ENCODE results near the gene ARR3. TPM values are rescaled to one million over a fixed set of nuclear protein-coding genes. Genes with fewer than 3 reads are reported as not detected.
"Not testable (repeated sequence)": the region's sequence is repeated elsewhere in the genome, so short reads cannot be mapped to it uniquely, and the experiment has no call there.

The ARR3 gene
- polyA plus RNA-seq, 3 donors: not detected

- Histone ChIP-seq H3K4me1 (ENCODE audit: control insufficient read depth in 1 of 2, insufficient read depth in 2 of 2, low read length in 2 of 2) (no peaks in the 10 kb centered on the region), H2AFZ (ENCODE audit: insufficient read depth, low read depth, low read length, poor library complexity, severe bottlenecking) (no peak overlapping the region), H3K79me2 (ENCODE audit: insufficient read depth, low read length) (no peaks in the 10 kb centered on the region), H3K27me3 (ENCODE audit: control insufficient read depth in 2 of 2, insufficient read depth in 2 of 2, low read length in 2 of 2) (no peaks in the 10 kb centered on the region), H4K20me1 (ENCODE audit: insufficient read depth, low read length) (no peaks in the 10 kb centered on the region), H3K9ac (ENCODE audit: insufficient read depth, low read length, poor library complexity, severe bottlenecking) (no peak overlapping the region), H3K4me2 (replicated peaks; ENCODE audit: extremely low read depth, low read length, poor library complexity, severe bottlenecking) (no peak overlapping the region), H3K4me3 (replicated peaks in 1 of 3; ENCODE audit: low read depth in 2 of 3, low read length in 3 of 3) (no peak overlapping the region), H3K9me3 (replicated peaks in 1 of 2; ENCODE audit: control insufficient read depth in 1 of 2, insufficient read depth in 1 of 2, low read length in 2 of 2) (no peaks in the 10 kb centered on the region), H3K27ac (ENCODE audit: low read depth in 1 of 2, low read length in 2 of 2) (no peak overlapping the region), H3K36me3 (replicated peaks in 1 of 2; ENCODE audit: control insufficient read depth in 1 of 2, insufficient read depth in 2 of 2, low read length in 2 of 2) (no peaks in the 10 kb centered on the region)
- H3K27me3 Mint-ChIP-seq (ENCODE audit: low read depth in 3 of 3): peaks cover 0 to 6% (median 3%) of the 10 kb centered on the region in 3 donors
- TF ChIP-seq CTCF (IDR thresholded peaks at IDR 0.05): no peak
- no peaks in the 10 kb centered on the region for H3K4me1 Mint-ChIP-seq
- H3K4me3 Mint-ChIP-seq: no peak overlapping the region
- no peaks in the 10 kb centered on the region for H3K36me3 Mint-ChIP-seq
- H3K27ac Mint-ChIP-seq: no peak overlapping the region
- WGBS (ENCODE audit: insufficient coverage): no CpG with 5 or more reads among the region's 3 CpGs
- intact Hi-C loops (cut with micrococcal nuclease): no loop called here
- DNase-seq: no peak
- H3K9me3 Mint-ChIP-seq: peaks cover 0 to 8% (median 0%) of the 10 kb centered on the region in 7 donors
These were observed 3.4 kb upstream of the ARR3 start for GRCh38 chrX:70264784-70265183.

- H3K4me1 Mint-ChIP-seq; H3K36me3 Mint-ChIP-seq; H3K4me2 ChIP-seq (replicated peaks; ENCODE audit: extremely low read depth, low read length, poor library complexity, severe bottlenecking); H3K4me1 ChIP-seq (ENCODE audit: control insufficient read depth in 1 of 2, insufficient read depth in 2 of 2, low read length in 2 of 2); H3K79me2 ChIP-seq (ENCODE audit: insufficient read depth, low read length); intact Hi-C loops (cut with micrococcal nuclease); H3K36me3 ChIP-seq (replicated peaks in 1 of 2; ENCODE audit: control insufficient read depth in 1 of 2, insufficient read depth in 2 of 2, low read length in 2 of 2); H2AFZ ChIP-seq (ENCODE audit: insufficient read depth, low read depth, low read length, poor library complexity, severe bottlenecking); H4K20me1 ChIP-seq (ENCODE audit: insufficient read depth, low read length); H3K4me3 ChIP-seq (replicated peaks in 1 of 3; ENCODE audit: low read depth in 2 of 3, low read length in 3 of 3); H3K9me3 ChIP-seq (replicated peaks in 1 of 2; ENCODE audit: control insufficient read depth in 1 of 2, insufficient read depth in 1 of 2, low read length in 2 of 2); H3K27ac Mint-ChIP-seq; H3K4me3 Mint-ChIP-seq; H3K9me3 Mint-ChIP-seq; H3K27ac ChIP-seq (ENCODE audit: low read depth in 1 of 2, low read length in 2 of 2); H3K9ac ChIP-seq (ENCODE audit: insufficient read depth, low read length, poor library complexity, severe bottlenecking); DNase-seq; H3K27me3 ChIP-seq (ENCODE audit: control insufficient read depth in 2 of 2, insufficient read depth in 2 of 2, low read length in 2 of 2): not testable (repeated sequence)
- H3K27me3 Mint-ChIP-seq (ENCODE audit: low read depth in 3 of 3): peaks cover 0 to 11% (median 0%) of the 10 kb centered on the region in 3 donors
- WGBS (ENCODE audit: insufficient coverage): 94% methylated on average over 2 of the region's 7 CpGs
These were observed 5.9 kb downstream of the ARR3 start for GRCh38 chrX:70274029-70274428.

Measured in CD14-positive monocyte (primary cell).